ENCODE results near the gene TAF3. TPM values are rescaled to one million over a fixed set of nuclear protein-coding genes. Genes with fewer than 3 reads are reported as not detected.

Gene TAF3
- total RNA-seq, 1 donor from 2014 or later = 12.7 TPM

GRCh38 chr10:7874864-7875263, 56.6 kb downstream of the TAF3 start:
- Histone ChIP-seq H3K4me1 (no peaks in the 10 kb centered on the region), H3K36me3 (no peaks in the 10 kb centered on the region), H3K27me3 (ENCODE audit: low read depth) (no peaks in the 10 kb centered on the region), H3K27ac (replicated peaks) (no peak overlapping the region), H3K9me3 (replicated peaks) (no peaks in the 10 kb centered on the region), H3K4me3 (no peak overlapping the region)
- no peak for DNase-seq
- no peak for TF ChIP-seq CTCF (IDR thresholded peaks at IDR 0.05; ENCODE audit: borderline replicate concordance)
- intact Hi-C loops (cut with micrococcal nuclease) = loop anchor here (10.0 kb wide), 1 partner anchor 1430 kb away; no protein-coding TSS in a partner anchor

GRCh38 chr10:7876541-7877127, 58.3 kb downstream of the TAF3 start:
- Histone ChIP-seq H3K27ac (replicated peaks) (no peak overlapping the region), H3K4me3 (no peak overlapping the region), H3K9me3 (replicated peaks) (no peaks in the 10 kb centered on the region), H3K36me3 (no peaks in the 10 kb centered on the region), H3K27me3 (ENCODE audit: low read depth) (no peaks in the 10 kb centered on the region), H3K4me1 (no peaks in the 10 kb centered on the region)
- DNase-seq = no peak
- intact Hi-C loops (cut with micrococcal nuclease) = loop anchor here (10.0 kb wide), 1 partner anchor 1428 kb away; no protein-coding TSS in a partner anchor
- TF ChIP-seq CTCF (IDR thresholded peaks at IDR 0.05; ENCODE audit: borderline replicate concordance) = no peak

- no peak overlapping the region for H3K4me3 ChIP-seq
- no peak for DNase-seq
- H3K27ac ChIP-seq (replicated peaks) = no peak overlapping the region
- H3K9me3 ChIP-seq (replicated peaks) = no peaks in the 10 kb centered on the region
- no peaks in the 10 kb centered on the region for H3K27me3 ChIP-seq (ENCODE audit: low read depth)
- no peaks in the 10 kb centered on the region for H3K4me1 ChIP-seq
- intact Hi-C loops (cut with micrococcal nuclease) = no loop called here
- no peak for TF ChIP-seq CTCF (IDR thresholded peaks at IDR 0.05; ENCODE audit: borderline replicate concordance)
- no peaks in the 10 kb centered on the region for H3K36me3 ChIP-seq
Observed at GRCh38 chr10:7881119-7881518, 62.8 kb downstream of the TAF3 start.

- intact Hi-C loops (cut with micrococcal nuclease) = no loop called here
- no peak for TF ChIP-seq CTCF (IDR thresholded peaks at IDR 0.05; ENCODE audit: borderline replicate concordance)
- no peak for DNase-seq
- no peak overlapping the region for H3K27ac ChIP-seq (replicated peaks)
- H3K4me3 ChIP-seq = no peak overlapping the region
- H3K36me3 ChIP-seq = no peaks in the 10 kb centered on the region
- peaks cover 14% of the 10 kb centered on the region for H3K4me1 ChIP-seq
- no peaks in the 10 kb centered on the region for H3K9me3 ChIP-seq (replicated peaks)
- no peaks in the 10 kb centered on the region for H3K27me3 ChIP-seq (ENCODE audit: low read depth)
Observed at GRCh38 chr10:7886056-7886455, 67.8 kb downstream of the TAF3 start.

- DNase-seq = no peak
- Histone ChIP-seq H3K4me1 (peaks cover 24% of the 10 kb centered on the region), H3K4me3 (no peak overlapping the region), H3K27me3 (ENCODE audit: low read depth) (no peaks in the 10 kb centered on the region), H3K9me3 (replicated peaks) (no peaks in the 10 kb centered on the region), H3K27ac (replicated peaks) (no peak overlapping the region), H3K36me3 (no peaks in the 10 kb centered on the region)
- intact Hi-C loops (cut with micrococcal nuclease) = no loop called here
- TF ChIP-seq CTCF (IDR thresholded peaks at IDR 0.05; ENCODE audit: borderline replicate concordance) = no peak
Observed at GRCh38 chr10:7887174-7887816, 69.0 kb downstream of the TAF3 start.
